Brain pericyte (primary cell): ENCODE results near the gene OR6Y1.

ENCODE experiments used
- DNase-seq: peaks from one replicate; pipeline ENCODE4 v3.0.0-alpha.2; 2012; ENCODE audit warnings: low read depth, low spot score

The OR6Y1 gene

GRCh38 chr1:158554352-158554751 is at the start of gene OR6Y1:
Gene OR6Y1, minus strand, starts transcription at chr1:158554405. Its CDS starts 6,300 bp downstream, at chr1:158548105.
- DNase-seq: no peak

- no peak for DNase-seq
These were observed 46.5 kb upstream of the OR6Y1 start for GRCh38 chr1:158600735-158601134.

GRCh38 chr1:158586942-158587341 is 32.7 kb upstream of the OR6Y1 start:
- no peak for DNase-seq

- DNase-seq: no peak
These were observed 29.8 kb upstream of the OR6Y1 start for GRCh38 chr1:158583962-158584361.

GRCh38 chr1:158579733-158580132 is 25.5 kb upstream of the OR6Y1 start, which contains the start of gene OR10X1:
Gene OR10X1, minus strand, starts transcription at chr1:158579899. Its CDS starts 0 bp downstream, at chr1:158579899.
- no peak for DNase-seq

GRCh38 chr1:158577561-158577960 is 23.4 kb upstream of the OR6Y1 start:
- DNase-seq: no peak

- no peak for DNase-seq
These were observed 18.0 kb upstream of the OR6Y1 start for GRCh38 chr1:158572226-158572625.

GRCh38 chr1:158570480-158570879 is 16.3 kb upstream of the OR6Y1 start, which contains the start of gene OR6P1:
Gene OR6P1, minus strand, starts transcription at chr1:158570580. Its CDS starts 6,976 bp downstream, at chr1:158563604.
- DNase-seq: no peak

GRCh38 chr1:158564608-158565007 is 10.4 kb upstream of the OR6Y1 start:
- no peak for DNase-seq

- DNase-seq: no peak
These were observed 9.6 kb upstream of the OR6Y1 start for GRCh38 chr1:158563853-158564252.

- DNase-seq: no peak
These were observed 5.5 kb upstream of the OR6Y1 start for GRCh38 chr1:158559696-158560095.

- no peak for DNase-seq
These were observed 1.9 kb downstream of the OR6Y1 start for GRCh38 chr1:158552296-158552695.

GRCh38 chr1:158547533-158547932 is 6.7 kb downstream of the OR6Y1 start:
- DNase-seq: no peak

GRCh38 chr1:158537609-158538008 is 16.6 kb downstream of the OR6Y1 start:
- DNase-seq: no peak

GRCh38 chr1:158534496-158534895 is 19.7 kb downstream of the OR6Y1 start:
- no peak for DNase-seq

- DNase-seq: no peak
These were observed 26.9 kb downstream of the OR6Y1 start for GRCh38 chr1:158527190-158527815.

- no peak for DNase-seq
These were observed 32.5 kb downstream of the OR6Y1 start for GRCh38 chr1:158521666-158522058.

- no peak for DNase-seq
These were observed 33.1 kb downstream of the OR6Y1 start for GRCh38 chr1:158520955-158521665.

- no peak for DNase-seq
These were observed 34.2 kb downstream of the OR6Y1 start for GRCh38 chr1:158520021-158520420.

- DNase-seq: no peak
These were observed 37.2 kb downstream of the OR6Y1 start for GRCh38 chr1:158516966-158517365.

GRCh38 chr1:158509471-158510156 is 44.6 kb downstream of the OR6Y1 start:
- DNase-seq: no peak

- DNase-seq: no peak
These were observed 46.7 kb downstream of the OR6Y1 start for GRCh38 chr1:158507511-158507910.
